Measurements from ENCODE around the gene ARHGEF4. TPM values are rescaled to one million over a fixed set of nuclear protein-coding genes. Genes with fewer than 3 reads are reported as not detected.
"Not testable (repeated sequence)": the region's sequence is repeated elsewhere in the genome, so short reads cannot be mapped to it uniquely, and the experiment has no call there.

ARHGEF4 gene
- total RNA-seq, 2 donors from 2014 or later: 1.1 to 3.0 TPM

DNA sequence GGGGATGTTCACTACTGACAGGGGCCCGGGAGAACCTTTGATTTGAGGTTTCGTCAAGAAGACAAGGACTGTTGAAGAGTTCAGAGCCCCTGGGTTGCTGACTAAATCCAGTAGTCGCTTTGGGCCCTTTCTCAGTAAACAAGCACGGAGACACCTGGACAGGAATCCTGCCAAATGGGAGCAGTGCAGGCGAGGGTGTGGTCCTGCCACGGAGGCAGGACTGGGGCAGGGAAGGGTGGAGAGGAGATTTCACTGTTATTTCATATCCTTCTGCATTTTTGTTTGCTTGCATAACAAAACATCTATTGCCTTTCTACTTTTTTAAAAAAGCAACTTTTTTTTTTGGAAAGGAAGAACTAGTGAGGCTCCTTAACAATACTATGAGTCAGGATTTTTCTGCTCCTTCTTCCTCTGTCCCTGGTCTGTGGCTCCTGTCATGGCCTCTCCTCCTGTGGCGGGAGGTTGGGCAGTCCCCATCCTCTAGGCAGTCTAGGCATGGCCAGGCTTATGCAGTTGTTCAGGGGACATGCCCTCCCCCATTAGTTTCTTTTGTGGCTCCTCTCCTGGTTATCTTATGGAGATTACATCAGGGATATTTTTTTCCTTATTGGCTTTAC is 57.7 kb downstream of the ARHGEF4 start:
- intact Hi-C loops (cut with DNase I, micrococcal nuclease): no loop called here
- DNase-seq (no peak), ATAC-seq (peak; percentile 43)

DNA sequence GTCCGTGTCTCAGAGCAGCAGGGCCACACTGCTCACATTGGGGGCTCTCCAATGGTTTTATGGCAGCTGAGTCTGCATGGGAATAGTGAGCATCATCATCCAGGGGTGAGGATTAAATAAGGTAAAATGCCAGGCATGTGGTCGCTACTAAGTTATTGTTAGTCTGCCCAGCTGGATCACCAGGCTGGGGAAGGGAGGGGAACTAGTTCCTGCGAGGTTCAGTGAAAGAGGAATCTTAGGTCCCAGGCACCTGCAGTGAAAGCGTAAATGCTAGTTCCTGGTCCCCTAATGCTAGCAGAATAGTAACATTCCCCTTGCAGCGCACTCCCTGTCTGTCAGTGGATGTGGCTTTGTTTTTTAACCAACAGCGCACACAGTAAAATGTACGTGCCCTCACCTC is 60.1 kb downstream of the ARHGEF4 start:
- DNase-seq (no peak), ATAC-seq (no peak)
- intact Hi-C loops (cut with DNase I, micrococcal nuclease): no loop called here

DNA sequence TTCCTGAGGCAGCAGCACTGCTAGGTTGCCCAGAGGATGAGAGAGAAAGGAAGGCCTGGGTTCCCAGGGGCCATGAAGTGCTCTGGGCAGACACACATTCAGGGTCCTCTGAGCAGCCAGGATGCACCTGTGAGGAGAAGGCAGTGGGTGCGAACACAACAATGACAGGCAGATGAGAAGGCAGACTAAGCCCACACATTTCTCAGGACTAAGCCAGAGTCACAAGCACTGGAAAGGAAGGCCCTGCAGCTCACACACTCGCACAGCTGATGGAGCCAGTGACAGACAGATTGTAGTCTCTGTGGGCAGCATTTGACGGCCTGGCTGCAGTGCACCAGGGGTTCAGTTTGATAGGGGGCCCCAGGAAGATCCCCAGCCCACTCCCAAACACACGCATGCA is 61.8 kb downstream of the ARHGEF4 start:
- intact Hi-C loops (cut with DNase I, micrococcal nuclease): no loop called here

DNA sequence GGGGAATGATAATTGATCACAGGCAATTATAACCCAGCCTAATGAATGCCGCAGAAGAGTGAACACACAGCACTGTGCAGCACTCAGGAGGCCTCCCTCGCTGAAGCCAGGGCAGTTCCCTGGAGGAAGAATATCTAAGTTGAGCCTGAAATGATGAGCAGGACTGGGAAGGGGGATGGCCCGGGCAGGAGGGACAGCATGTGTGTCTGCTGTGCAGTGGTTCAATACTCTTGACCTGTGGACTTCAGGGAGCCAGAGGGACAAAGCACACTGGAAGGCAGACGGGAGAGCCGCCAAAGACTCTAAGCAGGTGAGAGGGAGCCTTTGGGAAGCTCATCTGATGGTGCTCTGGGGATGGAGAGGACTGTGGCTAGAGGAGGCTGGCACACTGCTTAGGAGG is 62.6 kb downstream of the ARHGEF4 start:
- no peak for DNase-seq
- intact Hi-C loops (cut with DNase I, micrococcal nuclease): no loop called here
- ATAC-seq: no peak

More for the DNA sequence above, 61.8 kb downstream of the ARHGEF4 start:
- ATAC-seq: no peak
- DNase-seq: no peak

DNA sequence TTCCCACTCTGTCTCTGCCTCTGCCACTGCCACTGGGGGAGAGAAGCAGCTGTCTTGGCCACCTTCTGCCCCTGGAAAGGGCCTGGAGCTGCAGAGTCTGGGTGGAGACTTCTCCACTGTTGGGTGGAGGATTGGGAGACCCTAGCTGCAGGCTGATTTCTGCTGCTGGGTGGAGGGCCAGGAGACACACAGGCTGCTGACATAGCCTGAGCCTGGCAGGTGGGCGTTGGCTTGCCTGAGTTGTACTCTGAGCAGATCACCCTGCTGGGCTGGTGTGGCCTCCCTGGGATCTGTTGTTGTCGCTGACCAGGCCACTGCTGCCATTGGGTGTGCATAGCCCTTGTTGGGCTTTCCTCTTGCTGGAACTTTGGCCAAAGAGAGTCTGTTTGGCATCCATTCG is 64.3 kb downstream of the ARHGEF4 start:
- ATAC-seq: no peak
- DNase-seq: no peak
- intact Hi-C loops (cut with DNase I, micrococcal nuclease): no loop called here

DNA sequence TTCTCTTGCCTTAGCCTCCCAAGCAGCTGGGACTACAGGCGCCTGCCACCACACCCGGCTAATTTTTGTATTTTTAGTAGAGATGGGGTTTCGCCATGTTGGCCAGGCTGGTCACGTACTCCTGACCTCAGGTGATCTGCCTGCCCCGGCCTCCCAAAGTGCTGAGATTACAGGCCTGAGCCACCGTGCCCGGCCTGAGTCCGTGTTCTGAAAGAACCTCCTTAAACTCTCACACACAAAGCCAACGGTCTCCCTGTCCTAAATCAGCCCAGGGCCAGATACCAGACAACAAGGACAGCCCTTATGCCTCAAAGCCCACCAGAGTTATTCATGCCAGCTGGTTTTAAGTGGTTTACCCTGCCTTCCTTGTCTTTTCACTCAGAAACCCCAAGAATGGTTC is 64.9 kb downstream of the ARHGEF4 start:
- ATAC-seq; intact Hi-C loops (cut with DNase I, micrococcal nuclease); DNase-seq: not testable (repeated sequence)

DNA sequence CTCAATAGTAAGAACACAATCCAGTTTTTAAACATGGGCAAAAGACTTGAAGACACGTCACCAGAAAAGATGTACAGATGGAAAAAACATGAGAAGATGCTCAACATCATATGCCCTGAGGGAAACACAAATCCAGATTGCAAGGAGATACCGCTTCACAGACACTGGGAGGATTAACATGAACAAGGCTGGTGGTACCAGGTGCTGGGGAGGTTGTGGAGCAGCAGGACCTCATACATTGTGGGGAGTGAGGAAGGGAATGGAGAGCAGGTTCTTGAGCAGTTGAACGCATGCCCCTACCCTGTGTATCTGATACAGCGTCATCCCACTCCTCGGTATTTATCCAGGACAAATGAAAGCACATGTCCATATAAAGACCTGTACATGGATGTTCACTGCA is 72.1 kb downstream of the ARHGEF4 start:
- DNase-seq: no peak
- intact Hi-C loops (cut with DNase I, micrococcal nuclease): no loop called here
- ATAC-seq: no peak

DNA sequence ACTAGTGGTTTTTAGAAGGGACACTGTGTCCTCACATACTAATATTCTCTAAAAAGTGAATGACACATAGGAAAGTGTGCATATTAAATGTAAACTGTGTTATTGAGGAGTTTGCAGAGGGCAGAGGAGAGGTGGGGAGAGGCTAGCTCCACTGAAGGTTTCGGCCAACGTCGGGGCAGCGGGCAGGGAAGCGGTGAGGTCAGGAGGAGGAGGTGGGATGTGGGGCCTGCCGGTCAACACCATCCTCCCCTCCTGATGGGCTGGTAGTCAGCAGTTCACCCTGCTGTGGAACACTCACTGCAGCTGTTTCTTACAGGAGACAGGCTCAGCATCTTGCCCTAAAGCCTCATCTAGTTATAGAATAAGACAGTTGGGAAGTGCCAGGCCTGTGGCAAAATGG is 74.2 kb downstream of the ARHGEF4 start:
- intact Hi-C loops (cut with DNase I, micrococcal nuclease): no loop called here

DNA sequence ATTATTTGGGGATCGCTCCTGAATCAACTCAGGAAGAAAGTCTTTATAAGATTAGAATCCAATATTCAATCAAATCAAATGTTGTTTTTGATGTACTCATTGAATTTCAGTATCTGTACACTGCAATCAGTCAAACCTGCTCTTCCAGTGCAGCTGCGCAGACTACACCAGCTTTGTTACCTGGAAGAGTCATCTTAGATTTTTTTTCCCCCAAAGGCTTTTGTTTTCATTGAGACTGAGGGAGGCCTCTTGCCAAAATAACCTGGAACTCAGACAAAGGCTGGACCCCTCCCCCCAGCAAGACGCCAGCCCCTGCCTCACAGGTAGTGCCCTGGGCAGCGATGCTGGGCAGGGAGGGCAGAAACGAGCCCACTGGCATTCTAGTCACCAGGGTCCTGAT is 74.8 kb downstream of the ARHGEF4 start:
- intact Hi-C loops (cut with DNase I, micrococcal nuclease): no loop called here
- DNase-seq (no peak), ATAC-seq (no peak)

More for the DNA sequence above, 74.2 kb downstream of the ARHGEF4 start:
- DNase-seq: no peak
- ATAC-seq: no peak

DNA sequence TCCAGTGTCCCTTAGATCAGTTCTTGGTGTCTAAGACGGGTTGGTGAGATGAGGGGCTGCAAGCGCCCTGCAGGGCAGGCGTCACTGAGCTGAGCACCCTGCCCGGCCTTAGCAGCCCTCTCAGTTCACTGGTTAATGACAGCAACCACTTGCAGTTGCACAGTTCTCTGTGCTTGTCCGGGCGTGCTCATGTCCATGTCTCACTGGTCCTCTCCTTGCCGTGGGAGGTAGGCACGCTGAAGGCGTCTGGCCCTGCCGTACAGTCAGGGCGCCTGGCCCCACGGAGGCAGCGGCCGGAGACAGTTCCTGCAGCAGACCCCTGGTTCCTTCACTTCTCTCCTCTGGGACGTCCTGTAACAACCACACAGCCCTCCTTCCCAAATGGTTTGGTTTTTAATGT is 75.3 kb downstream of the ARHGEF4 start:
- DNase-seq (no peak), ATAC-seq (no peak)
- intact Hi-C loops (cut with DNase I, micrococcal nuclease): no loop called here

DNA sequence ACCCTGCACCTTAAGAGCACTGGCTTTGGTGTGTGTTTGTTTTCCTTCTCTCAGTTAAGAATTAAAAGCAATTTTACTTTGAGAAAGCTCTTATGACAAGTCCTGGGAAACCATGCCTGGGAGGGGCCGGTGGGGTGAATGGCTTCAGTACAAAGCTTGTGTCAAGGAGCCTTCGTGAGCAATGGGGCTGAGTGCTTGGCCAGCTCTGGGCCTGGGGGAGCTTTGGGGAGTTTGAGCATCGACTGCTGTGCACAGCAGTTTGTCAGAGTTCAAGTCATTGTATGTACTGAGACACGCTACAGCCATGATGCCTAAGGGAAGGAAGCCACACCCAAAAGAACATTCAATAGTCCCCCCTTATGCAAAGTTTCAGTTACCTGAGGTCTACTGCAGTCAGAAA is 75.8 kb downstream of the ARHGEF4 start:
- DNase-seq (no peak), ATAC-seq (no peak)
- intact Hi-C loops (cut with DNase I, micrococcal nuclease): no loop called here

DNA sequence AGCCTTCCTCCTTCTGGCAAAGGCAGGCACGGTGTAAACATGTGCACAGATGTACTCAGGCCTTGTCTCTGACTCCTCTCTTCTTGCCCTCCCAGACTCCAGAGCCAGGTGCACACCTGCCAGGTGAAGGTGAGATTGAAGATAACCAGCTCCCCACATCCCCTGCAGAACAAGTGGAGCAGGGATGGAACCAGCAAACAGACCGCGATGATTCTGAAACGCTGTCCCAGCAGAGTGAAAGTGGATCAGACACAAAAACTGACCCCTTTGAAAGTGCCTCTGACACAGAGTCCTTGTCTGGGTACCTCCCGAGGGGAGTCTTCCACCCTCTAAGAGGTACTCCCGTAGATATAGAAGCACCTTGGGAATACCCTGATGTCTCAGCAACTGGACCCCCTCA is 77.2 kb downstream of the ARHGEF4 start:
- intact Hi-C loops (cut with DNase I, micrococcal nuclease): no loop called here
- ATAC-seq (no peak), DNase-seq (no peak)

DNA sequence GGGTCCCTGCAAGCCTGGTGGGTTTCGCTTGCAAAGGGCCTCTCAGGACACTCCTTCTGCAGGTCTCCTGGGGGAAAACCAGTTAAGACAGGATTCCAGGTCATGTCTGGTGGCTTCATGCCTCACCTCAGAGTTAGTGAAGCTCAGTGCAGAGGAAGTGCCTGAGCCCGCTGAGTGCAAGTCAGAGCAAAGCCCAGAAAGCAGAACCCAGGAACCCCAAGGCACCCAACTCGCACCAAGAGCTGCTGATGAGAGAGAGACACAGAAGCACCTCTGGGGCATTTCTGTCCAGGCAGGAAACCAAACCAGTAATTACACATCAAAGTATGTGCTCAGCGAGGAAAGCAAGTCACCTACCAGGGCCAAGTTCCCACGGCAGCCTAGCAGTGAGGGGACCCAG is 78.4 kb downstream of the ARHGEF4 start:
- ATAC-seq: no peak
- intact Hi-C loops (cut with DNase I, micrococcal nuclease): no loop called here
- DNase-seq: no peak

DNA sequence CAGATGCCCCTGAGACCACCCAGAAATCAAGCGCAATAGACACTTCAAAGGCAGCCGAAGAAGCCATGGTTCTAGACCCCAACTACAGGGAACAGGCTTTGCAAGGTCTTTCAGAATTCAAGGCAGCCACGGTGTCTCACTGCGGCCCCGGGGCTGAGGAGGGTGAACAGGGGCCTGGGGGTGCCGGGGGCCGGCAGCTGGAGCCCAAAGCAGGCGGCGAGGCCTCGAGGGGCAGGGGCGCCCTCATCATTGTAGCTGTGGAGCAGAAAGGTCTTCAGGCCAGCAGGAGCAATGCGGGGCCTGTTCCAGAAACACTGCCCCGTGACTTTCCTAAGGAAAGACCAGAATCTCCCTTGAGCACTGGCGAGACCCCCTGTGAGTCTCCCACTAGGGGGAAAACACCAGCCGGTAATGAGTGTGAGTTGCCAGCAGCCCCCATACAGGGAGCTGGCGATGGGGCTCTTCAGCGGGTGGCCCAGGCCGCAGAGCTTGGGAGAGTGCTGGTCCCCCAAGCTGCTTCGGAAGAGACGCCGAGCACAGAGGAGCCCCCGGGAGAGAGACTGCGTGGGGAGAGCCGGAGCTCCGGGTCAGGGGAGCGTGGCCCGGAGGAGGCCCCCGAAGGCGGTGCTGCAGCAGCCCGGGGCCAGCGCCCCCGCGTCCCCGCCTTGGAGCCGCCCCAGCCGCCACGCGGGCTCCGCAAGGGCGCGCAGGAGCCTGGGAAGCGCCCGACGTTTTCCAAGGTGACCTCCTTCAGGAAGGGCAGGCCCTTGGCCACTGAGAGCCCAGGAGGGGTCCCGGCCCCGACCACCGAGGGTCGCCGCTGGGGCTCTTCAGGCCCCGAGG is 79.1 kb downstream of the ARHGEF4 start:
- DNase-seq (no peak), ATAC-seq (no peak)
- intact Hi-C loops (cut with DNase I, micrococcal nuclease): no loop called here

DNA sequence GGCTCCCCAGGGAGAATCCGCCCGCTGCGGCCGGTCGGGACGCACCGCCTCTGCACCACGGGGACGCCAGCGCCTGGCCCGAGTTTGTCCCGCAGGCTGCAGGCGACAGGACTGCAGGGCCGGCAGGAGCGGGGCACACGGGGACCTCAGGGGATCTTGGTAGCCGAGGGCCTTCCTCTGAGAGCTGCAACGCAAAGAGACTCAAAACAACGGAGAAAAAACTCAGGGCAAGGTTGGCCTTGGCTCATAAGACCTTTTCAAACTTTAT is 79.7 kb downstream of the ARHGEF4 start:
- no peak for ATAC-seq

DNA sequence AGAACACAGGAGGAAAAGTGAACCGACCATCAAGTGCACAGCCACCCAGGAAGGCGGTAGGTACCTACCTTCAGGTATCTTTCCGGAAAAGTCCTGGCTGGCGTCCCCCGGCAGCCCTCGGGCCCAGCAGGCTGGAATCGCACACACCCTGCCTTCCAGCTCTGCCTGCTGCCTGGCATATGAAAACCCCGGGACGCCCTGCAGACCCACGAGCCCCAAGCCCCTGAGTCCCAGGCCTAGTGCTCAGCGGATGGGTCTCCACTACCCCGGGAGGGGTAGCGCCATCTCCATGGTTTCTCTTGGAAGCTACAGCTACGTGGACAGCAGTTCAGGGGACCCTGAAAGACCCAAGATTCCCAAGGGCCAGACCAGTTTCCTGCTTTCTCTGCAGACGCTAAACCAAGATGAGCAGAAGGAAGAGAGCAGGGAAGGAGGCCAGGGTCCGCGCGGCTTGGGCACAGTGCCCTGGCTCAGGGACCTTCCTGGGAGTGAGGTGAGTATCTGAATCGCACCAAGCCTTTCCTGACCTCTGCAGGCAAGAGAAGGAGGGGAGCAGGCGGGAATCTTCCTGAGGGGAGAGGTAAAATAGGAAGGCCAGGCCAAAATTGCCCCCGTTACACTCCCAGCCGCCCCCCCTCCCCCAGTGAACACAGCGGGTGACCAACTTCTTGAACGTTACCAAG is 80.4 kb downstream of the ARHGEF4 start:
- intact Hi-C loops (cut with DNase I, micrococcal nuclease): no loop called here
- no peak for ATAC-seq
- no peak for DNase-seq

More for the DNA sequence above, 79.7 kb downstream of the ARHGEF4 start:
- DNase-seq: no peak
- intact Hi-C loops (cut with DNase I, micrococcal nuclease): no loop called here

DNA sequence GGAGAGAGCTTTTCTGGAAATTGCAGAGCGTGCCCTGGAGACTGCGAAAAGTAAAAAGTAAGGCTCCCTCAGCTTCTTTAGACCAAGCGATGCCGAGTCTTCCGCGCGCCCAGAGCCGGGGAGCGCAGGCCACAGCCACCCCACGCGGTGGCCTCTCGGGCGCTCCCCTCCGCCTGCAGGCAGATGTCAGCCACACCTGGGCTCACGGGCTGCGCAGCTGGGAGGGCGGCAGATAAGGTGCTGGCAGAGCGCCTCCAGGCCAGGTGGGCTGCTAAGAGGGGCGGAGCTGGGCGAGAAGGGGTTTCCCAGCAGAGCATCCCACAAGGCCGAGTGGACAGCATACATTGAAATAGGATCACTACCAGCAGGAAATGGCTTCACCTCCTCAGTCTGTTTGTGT is 81.7 kb downstream of the ARHGEF4 start:
- no peak for DNase-seq
- ATAC-seq: no peak
- intact Hi-C loops (cut with DNase I, micrococcal nuclease): no loop called here

DNA sequence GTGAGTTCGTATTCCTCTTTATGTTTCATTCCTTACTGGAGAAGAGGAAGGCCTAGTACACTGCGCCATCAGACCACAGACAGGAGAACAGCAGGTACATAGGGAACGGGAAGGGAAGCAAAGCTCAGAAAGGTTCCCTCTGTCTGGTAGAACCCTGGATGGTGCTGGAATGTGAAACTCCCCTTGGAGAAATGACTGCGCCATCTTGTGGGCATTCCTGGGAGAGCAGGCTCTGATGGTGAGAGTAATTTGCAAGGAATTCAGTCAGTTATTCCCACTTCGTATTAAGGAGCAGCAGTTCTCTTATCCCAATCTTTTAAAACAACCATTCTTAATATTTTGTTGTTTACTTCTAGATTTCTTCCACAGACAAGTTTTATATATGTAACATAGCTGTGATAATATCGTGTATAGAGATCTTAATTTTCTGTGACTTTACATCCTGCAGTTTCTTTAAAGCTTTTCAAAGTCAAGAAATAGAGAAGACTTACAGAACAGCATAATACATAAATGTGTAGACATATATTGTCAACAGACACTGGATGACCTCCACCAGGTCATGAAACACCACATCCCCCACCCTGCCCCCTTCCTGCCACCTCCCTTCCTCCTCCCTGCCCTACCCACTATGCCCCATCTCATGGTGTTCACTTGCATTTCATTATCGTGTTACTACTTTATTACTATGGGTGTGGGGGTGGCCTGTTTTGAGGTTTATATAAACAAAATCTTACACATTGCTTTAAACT is 83.9 kb downstream of the ARHGEF4 start:
- peak in 1 of 2 donors; percentile 78 for DNase-seq
- ATAC-seq: peak; percentile 70
- intact Hi-C loops (cut with DNase I, micrococcal nuclease): no loop called here

DNA sequence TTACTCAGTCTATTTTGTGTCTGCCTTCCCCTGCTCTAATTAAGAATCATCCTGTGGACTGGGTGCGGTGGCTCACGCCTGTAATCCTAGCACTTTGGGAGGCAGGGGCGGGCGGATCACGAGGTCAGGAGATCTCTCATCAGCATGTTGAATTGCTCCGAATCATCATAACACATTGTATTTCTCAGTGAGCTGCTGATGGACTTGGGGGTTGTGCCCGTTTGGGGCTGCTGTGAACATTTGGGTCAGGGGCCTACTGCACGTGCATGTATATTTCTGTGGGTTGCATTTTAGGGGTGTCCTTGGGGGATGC is 84.4 kb downstream of the ARHGEF4 start:
- intact Hi-C loops (cut with DNase I, micrococcal nuclease): no loop called here
- DNase-seq (no peak), ATAC-seq (no peak)

DNA sequence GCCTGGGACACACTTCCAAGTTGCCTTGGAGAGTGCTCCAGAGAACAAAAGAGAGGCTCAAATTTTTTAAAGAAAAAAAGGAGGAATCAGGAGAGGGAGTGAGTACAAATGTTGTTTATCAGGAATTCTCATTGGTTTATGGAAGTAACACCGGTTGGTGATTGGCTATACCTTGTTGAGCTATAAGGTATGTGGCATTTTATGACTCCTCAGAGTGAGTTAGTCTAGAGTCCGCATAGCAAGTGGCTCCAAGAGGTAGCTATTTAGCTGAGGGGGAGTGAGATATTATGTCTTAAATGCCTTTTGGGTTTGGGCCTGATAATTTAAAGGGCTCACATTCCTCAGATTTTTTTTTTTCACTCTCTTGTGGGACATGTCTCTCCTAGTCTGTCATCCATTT is 85.7 kb downstream of the ARHGEF4 start:
- DNase-seq (no peak), ATAC-seq (no peak)
- intact Hi-C loops (cut with DNase I, micrococcal nuclease): no loop called here
